ENCODE data around the gene FAM72A.
"Not testable (repeated sequence)": the region's sequence is repeated elsewhere in the genome, so short reads cannot be mapped to it uniquely, and the experiment has no call there.

- TF ChIP-seq CTCF (IDR thresholded peaks at IDR 0.05; ENCODE audit: insufficient read depth, low read depth, low read length); EZH2 (IDR thresholded peaks at IDR 0.05; ENCODE audit: insufficient read depth, low read length): not testable (repeated sequence)
Measured at GRCh38 chr1:206204159-206204511, 1.5 kb upstream of the FAM72A start.
